IMR-90 (cell line): ENCODE data around the gene TSSC4. TPM values are rescaled to one million over a fixed set of nuclear protein-coding genes. Genes with fewer than 3 reads are reported as not detected.

Experiments
- ATAC-seq: fragments of 200-7000 bp; cut with Tn5 transposase; 2 replicates; pipeline ENCODE4 v1.9.1; 2020; ENCODE audit warnings: low read depth, mild to moderate bottlenecking, moderate library complexity
- BruUV-seq: library from RNA; stranded (reverse); fragments of 400-500 nt; replicated peaks from 2 replicates; lab custom pipeline; 2021; lab: Mats Ljungman, UMichigan
- CTCF ChIA-PET: fragments of 300-600 bp; formaldehyde crosslinking; extraction: SDS; loops from one replicate; lab custom pipeline; 2021; ENCODE audit warnings: antibody characterized with exemption; lab: Yijun Ruan, JAX
- POLR2A ChIA-PET: fragments of 300-600 bp; sonication (Branson Sonifier 250); formaldehyde crosslinking; loops from one replicate; lab custom pipeline; 2022; ENCODE audit warnings: antibody characterized with exemption; ENCODE audit not compliant: unreplicated experiment; lab: Charles Lee
- DNase-seq: peaks from one replicate; pipeline ENCODE4 v3.0.0; 2013
- H2AFZ ChIP-seq: replicated peaks from 2 replicates; pipeline ENCODE3; 2013; ENCODE audit warnings: low read length, mild to moderate bottlenecking; ENCODE audit not compliant: poor library complexity
- H2AK5ac ChIP-seq: 2 replicates; pipeline ENCODE4 v1.6.1; 2013; ENCODE audit warnings: low read depth, low read length, inconsistent platforms
- H2AK9ac ChIP-seq: replicated peaks from 2 replicates; pipeline ENCODE3; 2013; ENCODE audit warnings: mild to moderate bottlenecking, low read depth, low read length, moderate library complexity; ENCODE audit not compliant: poor library complexity
- H2BK120ac ChIP-seq: 2 replicates; pipeline ENCODE4 v1.6.1; 2013; ENCODE audit warnings: low read depth, low read length, inconsistent platforms
- H2BK15ac ChIP-seq: 3 replicates; pipeline ENCODE4 v1.6.1; 2013; ENCODE audit warnings: low read depth, low read length, inconsistent platforms
- H2BK20ac ChIP-seq: 2 replicates; pipeline ENCODE4 v1.6.1; 2013; ENCODE audit warnings: low read depth, mild to moderate bottlenecking, inconsistent platforms, low read length, moderate library complexity
- H2BK5ac ChIP-seq: 2 replicates; pipeline ENCODE4 v1.6.1; 2013; ENCODE audit warnings: mild to moderate bottlenecking, low read depth, low read length, inconsistent platforms; ENCODE audit not compliant: poor library complexity, severe bottlenecking
- H3K14ac ChIP-seq: replicated peaks from 2 replicates; pipeline ENCODE4 v1.6.1; 2013; ENCODE audit warnings: low read depth, low read length, inconsistent platforms
- H3K18ac ChIP-seq: 2 replicates; pipeline ENCODE4 v1.6.1; 2013; ENCODE audit warnings: low read depth, low read length, control low read depth
- H3K23ac ChIP-seq: 2 replicates; pipeline ENCODE4 v1.6.1; 2013; ENCODE audit warnings: low read depth, low read length, inconsistent platforms
- H3K27ac ChIP-seq: 2 replicates; pipeline ENCODE4 v1.5.1; 2013; ENCODE audit warnings: mild to moderate bottlenecking, control low read depth, low read length; ENCODE audit not compliant: insufficient read depth
- H3K27me3 ChIP-seq: 2 replicates; pipeline ENCODE4 v1.6.1; 2013; ENCODE audit warnings: low read length; ENCODE audit not compliant: control insufficient read depth, insufficient read depth
- H3K36me3 ChIP-seq: 2 replicates; pipeline ENCODE4 v1.6.1; 2013; ENCODE audit warnings: low read length, mixed read lengths; ENCODE audit not compliant: control insufficient read depth, insufficient read depth
- H3K4ac ChIP-seq: 2 replicates; pipeline ENCODE4 v1.6.1; 2013; ENCODE audit warnings: low read depth, low read length, inconsistent platforms
- H3K4me1 ChIP-seq: 2 replicates; pipeline ENCODE4 v1.6.1; 2013; ENCODE audit warnings: low read length, mixed read lengths; ENCODE audit not compliant: control insufficient read depth, insufficient read depth
- H3K4me2 ChIP-seq: 2 replicates; pipeline ENCODE4 v1.6.1; 2013; ENCODE audit warnings: low read depth, mild to moderate bottlenecking, control low read depth, low read length, moderate library complexity
- H3K4me3 ChIP-seq: 2 replicates; pipeline ENCODE4 v1.5.1; 2013; ENCODE audit warnings: low read depth, mild to moderate bottlenecking, control low read depth, low read length, moderate library complexity; ENCODE audit not compliant: insufficient read depth
- H3K56ac ChIP-seq: 2 replicates; pipeline ENCODE4 v1.6.1; 2013; ENCODE audit warnings: low read length, inconsistent platforms; ENCODE audit not compliant: insufficient read depth; ENCODE audit errors: extremely low read depth
- H3K79me1 ChIP-seq, 2 experiments: 2 replicates each; pipeline ENCODE4 v1.6.1; 2013; ENCODE audit warnings: low read length in 2 of 2, inconsistent platforms in 1 of 2, low read depth in 1 of 2
- H3K9ac ChIP-seq: 2 replicates; pipeline ENCODE4 v1.6.1; 2013; ENCODE audit warnings: low read depth, low read length, control low read depth
- H3K9me1 ChIP-seq: 2 replicates; pipeline ENCODE4 v1.6.1; 2013; ENCODE audit warnings: low read length, inconsistent platforms; ENCODE audit not compliant: insufficient read depth
- H3K9me3 ChIP-seq: 2 replicates; pipeline ENCODE4 v1.6.1; 2013; ENCODE audit warnings: low read length; ENCODE audit not compliant: control insufficient read depth, insufficient read depth
- H4K20me1 ChIP-seq: 2 replicates; pipeline ENCODE4 v1.6.1; 2013; ENCODE audit warnings: low read length, inconsistent platforms; ENCODE audit not compliant: insufficient read depth
- H4K5ac ChIP-seq: 2 replicates; pipeline ENCODE4 v1.6.1; 2013; ENCODE audit warnings: mild to moderate bottlenecking, low read depth, low read length, control low read depth
- H4K8ac ChIP-seq, 2 experiments: 2 replicates each; pipeline ENCODE4 v1.6.1; 2013; ENCODE audit warnings: low read depth in 2 of 2, low read length in 2 of 2, control low read depth in 1 of 2, inconsistent platforms in 1 of 2
- H4K91ac ChIP-seq: 2 replicates; pipeline ENCODE4 v1.6.1; 2013; ENCODE audit warnings: low read depth, low read length, inconsistent platforms; ENCODE audit not compliant: insufficient read depth
- BHLHE40 ChIP-seq: fragments of 150-350 bp; IDR thresholded peaks from 2 replicates; pipeline ENCODE4 v1.6.1; 2016; ENCODE audit warnings: mild to moderate bottlenecking, low read depth, low read length
- CEBPB ChIP-seq: IDR thresholded peaks from 2 replicates; pipeline ENCODE4 v1.6.1; 2012; ENCODE audit warnings: low read depth, low read length, improper control_type of control experiment
- CHD1 ChIP-seq: IDR thresholded peaks from 2 replicates; pipeline ENCODE4 v1.6.1; 2012; ENCODE audit warnings: low read depth, low read length, improper control_type of control experiment
- CTCF ChIP-seq: conservative IDR thresholded peaks from 2 replicates; pipeline ENCODE4 v1.5.1; 2012; ENCODE audit warnings: mild to moderate bottlenecking, low read depth, low read length, improper control_type of control experiment
- FOS ChIP-seq: fragments of 150-350 bp; IDR thresholded peaks from 2 replicates; pipeline ENCODE4 v1.6.1; 2016; ENCODE audit warnings: low read depth, low read length
- MAFK ChIP-seq: IDR thresholded peaks from 2 replicates; pipeline ENCODE4 v1.6.1; 2012; ENCODE audit warnings: low read depth, low read length, improper control_type of control experiment
- MAZ ChIP-seq: IDR thresholded peaks from 2 replicates; pipeline ENCODE4 v1.6.1; 2012; ENCODE audit warnings: low read depth, mild to moderate bottlenecking, low read length, improper control_type of control experiment, moderate library complexity, borderline replicate concordance
- NFE2L2 ChIP-seq: fragments of 150-350 bp; IDR thresholded peaks from 2 replicates; pipeline ENCODE4 v1.6.1; 2016; ENCODE audit warnings: low read depth, mild to moderate bottlenecking, low read length
- POLR2A ChIP-seq: IDR thresholded peaks from 2 replicates; pipeline ENCODE4 v1.6.1; 2012; ENCODE audit warnings: mild to moderate bottlenecking, low read depth, low read length
- RAD21 ChIP-seq: IDR thresholded peaks from 2 replicates; pipeline ENCODE4 v1.6.1; 2012; ENCODE audit warnings: low read length, improper control_type of control experiment
- RCOR1 ChIP-seq: IDR thresholded peaks from 2 replicates; pipeline ENCODE4 v1.6.1; 2012; ENCODE audit warnings: mild to moderate bottlenecking, low read length, improper control_type of control experiment; ENCODE audit not compliant: insufficient replicate concordance
- SMC3 ChIP-seq: fragments of 150-350 bp; IDR thresholded peaks from 2 replicates; pipeline ENCODE4 v1.6.1; 2016; ENCODE audit warnings: low read depth, mild to moderate bottlenecking, antibody characterized with exemption, low read length, moderate library complexity
- WGBS, 2 experiments: methylation state at CpG; one replicate each; pipeline versions ENCODE4 v1.1.5 to v1.1.7; 2013; ENCODE audit warnings: missing lambda C conversion rate in 2 of 2; ENCODE audit not compliant: insufficient read length in 1 of 2; ENCODE audit errors: extremely low coverage in 2 of 2; 5-methylcytosine and 5-hydroxymethylcytosine counted together
- dilution Hi-C: fragments of 300-500 bp; cut with HindIII; formaldehyde crosslinking; loops from one replicate; pipeline ENCODE4 v1.14.3; 2018; ENCODE audit warnings: low sequenced_read_pairs; ENCODE audit not compliant: unreplicated experiment
- in situ Hi-C: fragments of 300-500 bp; cut with MboI; formaldehyde crosslinking; loops from 3 replicates; pipeline ENCODE4 v1.14.3; 2019; ENCODE audit warnings: low sequenced_read_pairs, inconsistent platforms, mixed read lengths
- intact Hi-C: fragments of 100-400 bp; cut with micrococcal nuclease; formaldehyde crosslinking; loops from 2 replicates; pipeline ENCODE4 v1.10.0; 2022
- polyA plus RNA-seq, 3 experiments: library from polyadenylated mRNA; depleted of rRNA; stranded (reverse); fragments of >200 nt; gene quantifications; 2 replicates each; pipeline ENCODE4 v1.2.3, GENCODE V29; 2012; ENCODE audit warnings: low replicate concordance in 1 of 3
- total RNA-seq: library from RNA; depleted of rRNA; stranded (reverse); fragments of >200 nt; gene quantifications from 2 replicates; pipeline ENCODE4 v1.2.3, GENCODE V29; 2012
- TF ChIP-seq, protein P1 (sequence below): fragments of 150-350 bp; IDR thresholded peaks from 2 replicates; pipeline ENCODE4 v1.6.1; 2017; ENCODE audit warnings: mild to moderate bottlenecking, antibody characterized with exemption, low read length, low read depth
- TF ChIP-seq, protein P2 (sequence below): fragments of 150-350 bp; IDR thresholded peaks from 2 replicates; pipeline ENCODE4 v1.6.1; 2016; ENCODE audit warnings: low read depth, mild to moderate bottlenecking, low read length, moderate library complexity, borderline replicate concordance

The TSSC4 gene
- total and polyA plus RNA-seq, 2 of the 4 experiments (the other 2 are of a cell fraction), result 34.9 to 40.0 TPM

- H4K20me1 ChIP-seq, result peaks cover 66% of the 10 kb centered on the region
- H3K9me3 ChIP-seq, result no peaks in the 10 kb centered on the region
- H2BK20ac ChIP-seq, result no peak overlapping the region
- peaks cover 34% of the 10 kb centered on the region for H3K4me1 ChIP-seq
- H3K4ac ChIP-seq, result peak overlapping the region; percentile 64
- H3K36me3 ChIP-seq, result peaks cover 5% of the 10 kb centered on the region; the same call in 1 of the 2 replicates
- ChIA-PET CTCF (no interaction called here), POLR2A (interaction anchor here (0.7 to 2.0 kb wide), 3 partner anchors 8 to 40 kb away, joined by 3 to 7 read pairs (median 6); no protein-coding TSS in a partner anchor)
- peak overlapping the region; percentile 97 for H3K4me2 ChIP-seq
- H3K4me3 ChIP-seq, result peak overlapping the region; percentile 100
- no peak overlapping the region for H2BK15ac ChIP-seq
- no TSS peak for BruUV-seq
- H3K23ac ChIP-seq, result peak overlapping the region; percentile 64
- peak overlapping the region; percentile 64 for H2AK5ac ChIP-seq
- peak overlapping the region; percentile 29; the same call in 1 of the 2 replicates for H4K5ac ChIP-seq
- H2BK5ac ChIP-seq, result peak overlapping the region; percentile 56
- ATAC-seq, result peak; percentile 40
- dilution Hi-C loops, result no loop called here
- H3K9me1 ChIP-seq, result peaks cover 13% of the 10 kb centered on the region; the same call in 1 of the 2 replicates
- H3K56ac ChIP-seq, result peak overlapping the region; percentile 20; the same call in 1 of the 2 replicates
- in situ Hi-C loops, result no loop called here
- H3K14ac ChIP-seq, result peak overlapping the region; percentile 60; the same call in 1 of the 2 replicates
- peak overlapping the region; percentile 64 for H2AFZ ChIP-seq
- no peaks in the 10 kb centered on the region for H3K27me3 ChIP-seq
- H3K9ac ChIP-seq, result peak overlapping the region; percentile 95
- H4K91ac ChIP-seq, result no peak overlapping the region
- H4K8ac ChIP-seq, result no peak overlapping the region
- 3% methylated on average over 4 of the region's 23 CpGs; no CpG with 5 or more reads in 1 of the 2 experiments for WGBS, 2 experiments
- H2AK9ac ChIP-seq, result peak overlapping the region; percentile 99
- H2BK120ac ChIP-seq, result no peak overlapping the region
- H3K27ac ChIP-seq, result peak overlapping the region; percentile 91
- intact Hi-C loops, result loop anchor here (1.0 to 2.0 kb wide), 2 partner anchors 22 to 72 kb away; partner anchors contain the start of gene TSSC4
- DNase-seq, result peak; percentile 69
- peaks cover 0 to 59% of the 10 kb centered on the region in 2 experiments; a peak in 2 of 4 replicates for H3K79me1 ChIP-seq
- H3K18ac ChIP-seq, result no peak overlapping the region; the same call in 1 of the 2 replicates
- TF ChIP-seq CTCF (no peak), SMC3 (no peak), POLR2A (no peak), BHLHE40 (no peak), MAZ (no peak), RCOR1 (no peak), CEBPB (no peak), RAD21 (no peak), NFE2L2 (no peak), FOS (no peak), CHD1 (no peak), MAFK (no peak)
- TF ChIP-seq, protein P1, sequence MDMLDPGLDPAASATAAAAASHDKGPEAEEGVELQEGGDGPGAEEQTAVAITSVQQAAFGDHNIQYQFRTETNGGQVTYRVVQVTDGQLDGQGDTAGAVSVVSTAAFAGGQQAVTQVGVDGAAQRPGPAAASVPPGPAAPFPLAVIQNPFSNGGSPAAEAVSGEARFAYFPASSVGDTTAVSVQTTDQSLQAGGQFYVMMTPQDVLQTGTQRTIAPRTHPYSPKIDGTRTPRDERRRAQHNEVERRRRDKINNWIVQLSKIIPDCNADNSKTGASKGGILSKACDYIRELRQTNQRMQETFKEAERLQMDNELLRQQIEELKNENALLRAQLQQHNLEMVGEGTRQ, result no peak
- TF ChIP-seq, protein P2, sequence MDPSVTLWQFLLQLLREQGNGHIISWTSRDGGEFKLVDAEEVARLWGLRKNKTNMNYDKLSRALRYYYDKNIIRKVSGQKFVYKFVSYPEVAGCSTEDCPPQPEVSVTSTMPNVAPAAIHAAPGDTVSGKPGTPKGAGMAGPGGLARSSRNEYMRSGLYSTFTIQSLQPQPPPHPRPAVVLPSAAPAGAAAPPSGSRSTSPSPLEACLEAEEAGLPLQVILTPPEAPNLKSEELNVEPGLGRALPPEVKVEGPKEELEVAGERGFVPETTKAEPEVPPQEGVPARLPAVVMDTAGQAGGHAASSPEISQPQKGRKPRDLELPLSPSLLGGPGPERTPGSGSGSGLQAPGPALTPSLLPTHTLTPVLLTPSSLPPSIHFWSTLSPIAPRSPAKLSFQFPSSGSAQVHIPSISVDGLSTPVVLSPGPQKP, result no peak
Measured at GRCh38 chr11:2378527-2379210, 21.9 kb upstream of the TSSC4 start.
